Stimulated activated CD4-positive, alpha-beta T cell treated with anti-CD3 and anti-CD28 coated beads, Interleukin-4, amount 100 ng/mL, for 48 hours (primary cell): Measurements from ENCODE around the gene ZNF277.
"Not testable (repeated sequence)": the region's sequence is repeated elsewhere in the genome, so short reads cannot be mapped to it uniquely, and the experiment has no call there.

Source experiments
- DNase-seq, 2 donors: peaks; one replicate each; pipeline ENCODE4 v3.0.0-alpha.2; 2020; ENCODE audit warnings: low read depth in 2 of 2

Gene ZNF277

DNA sequence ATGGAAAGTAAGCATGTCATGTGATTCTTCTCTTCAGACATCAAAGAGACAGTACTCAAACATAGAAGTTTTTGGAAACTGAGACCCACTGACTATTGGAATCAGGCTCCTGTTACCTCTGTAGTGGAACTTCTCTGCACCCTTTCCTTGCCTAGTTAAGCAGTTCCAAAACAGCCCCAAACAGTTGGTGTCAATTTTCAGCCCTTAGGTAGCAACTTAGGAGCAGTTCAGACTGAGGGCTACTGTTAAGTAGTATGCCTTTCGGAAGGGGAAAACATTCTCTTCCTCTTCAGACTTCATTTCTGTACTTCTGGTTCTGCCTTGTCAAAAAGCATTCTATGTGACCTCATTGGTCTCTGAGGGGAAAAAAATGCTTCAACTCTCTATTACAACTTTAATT lies 85.7 kb downstream of the ZNF277 start:
- no peak for DNase-seq

DNA sequence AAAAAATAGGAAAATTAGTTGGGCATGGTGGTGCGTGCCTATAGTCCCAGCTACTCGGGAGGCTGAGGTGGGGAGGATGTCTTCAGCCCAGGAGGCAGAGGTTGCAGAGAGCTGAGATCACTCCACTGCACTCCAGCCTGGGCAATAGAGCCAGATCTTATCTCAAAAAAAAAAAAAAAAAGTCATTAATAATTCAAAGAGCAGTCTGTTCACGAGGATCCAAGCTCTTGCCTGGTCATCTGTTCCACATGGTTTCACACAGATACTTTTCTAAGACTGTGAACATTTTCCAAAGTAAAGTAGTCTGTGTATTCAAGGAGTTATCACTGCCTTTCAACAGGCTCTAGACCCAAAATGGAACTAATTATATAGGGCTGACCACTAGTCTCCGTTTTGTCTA lies 86.9 kb downstream of the ZNF277 start:
- no peak for DNase-seq

DNA sequence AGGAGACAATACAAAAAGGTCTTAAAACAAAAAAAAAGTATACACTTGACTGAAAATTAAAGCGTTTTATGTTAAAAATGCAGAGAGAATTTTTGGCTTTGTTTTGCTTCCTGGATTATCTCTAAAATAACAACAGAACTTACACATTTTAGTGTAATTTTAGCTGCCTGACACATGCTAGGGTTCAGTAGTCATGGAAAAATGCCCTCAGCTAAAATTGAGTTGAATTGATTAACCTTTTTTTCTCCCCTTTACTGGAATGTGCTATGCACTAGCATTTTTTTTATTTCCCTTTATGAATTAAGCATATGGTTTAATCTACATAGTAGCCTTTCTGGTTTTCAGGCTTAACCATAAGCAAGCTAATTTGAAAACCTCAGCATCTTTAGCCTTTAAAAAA lies 89.9 kb downstream of the ZNF277 start:
- no peak for DNase-seq

DNA sequence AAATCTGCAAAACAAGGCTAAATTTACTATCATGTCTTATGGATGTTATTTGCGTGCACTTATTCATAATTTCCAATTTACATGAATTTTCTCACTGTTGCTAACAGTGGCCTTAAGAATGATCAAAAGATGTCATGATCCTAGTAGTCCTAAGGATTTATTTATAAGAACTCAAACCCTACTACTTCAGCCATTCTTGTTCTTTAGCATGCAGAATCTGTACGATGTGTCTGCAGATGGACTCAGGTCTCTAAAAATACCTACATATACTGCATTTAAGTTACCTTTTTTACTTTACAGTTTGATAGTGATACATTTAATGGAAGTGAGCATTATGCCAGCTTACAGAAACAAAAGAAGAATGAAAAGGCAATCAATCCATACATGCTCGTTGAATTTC lies 91.2 kb downstream of the ZNF277 start:
- DNase-seq, result no peak

DNA sequence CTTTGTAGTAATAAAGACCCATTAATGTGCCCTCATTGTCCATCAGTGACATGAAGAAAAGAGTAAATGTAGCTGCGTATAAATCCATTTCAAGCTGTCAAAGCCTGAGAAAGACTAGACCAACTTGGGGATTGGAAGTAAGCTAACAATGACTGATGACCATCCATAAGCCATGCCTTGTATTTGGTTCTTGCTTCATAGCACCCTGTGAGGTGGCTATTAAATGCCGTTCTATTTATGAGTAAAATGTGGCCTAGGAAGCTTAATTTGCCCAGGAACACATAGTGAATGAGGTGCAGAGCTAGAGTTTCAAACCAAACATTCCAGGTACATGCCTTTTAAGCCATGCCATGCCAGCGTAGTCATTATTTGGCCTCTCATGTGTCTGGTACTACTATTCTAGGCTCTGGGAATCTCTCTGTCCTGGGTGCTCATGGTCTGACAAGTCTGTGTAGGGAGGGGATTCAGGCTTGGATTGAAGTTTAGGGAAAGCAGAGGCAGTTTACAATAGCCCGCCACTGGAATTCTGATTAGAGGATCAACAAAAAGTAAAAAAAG lies 92.1 kb downstream of the ZNF277 start:
- DNase-seq, result no peak

DNA sequence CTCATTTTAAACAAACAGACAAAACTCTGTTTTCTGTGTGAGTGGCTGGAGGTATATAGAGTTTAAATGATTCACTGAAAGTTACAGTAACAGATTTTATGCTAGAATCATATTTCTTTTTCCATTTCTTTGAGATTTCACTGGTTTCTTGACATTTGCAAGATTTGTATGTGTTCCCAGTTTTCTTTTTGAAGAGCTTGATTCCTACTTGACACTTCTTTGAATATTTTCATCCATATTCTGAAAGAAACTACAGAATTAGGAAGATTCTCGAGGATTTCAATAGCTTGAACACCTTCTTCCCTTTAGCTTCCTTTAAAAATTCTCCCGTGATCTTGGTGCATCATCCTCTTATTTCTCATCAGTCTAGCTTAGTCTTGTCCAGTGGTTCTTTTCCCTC lies 93.6 kb downstream of the ZNF277 start:
- DNase-seq, result no peak

DNA sequence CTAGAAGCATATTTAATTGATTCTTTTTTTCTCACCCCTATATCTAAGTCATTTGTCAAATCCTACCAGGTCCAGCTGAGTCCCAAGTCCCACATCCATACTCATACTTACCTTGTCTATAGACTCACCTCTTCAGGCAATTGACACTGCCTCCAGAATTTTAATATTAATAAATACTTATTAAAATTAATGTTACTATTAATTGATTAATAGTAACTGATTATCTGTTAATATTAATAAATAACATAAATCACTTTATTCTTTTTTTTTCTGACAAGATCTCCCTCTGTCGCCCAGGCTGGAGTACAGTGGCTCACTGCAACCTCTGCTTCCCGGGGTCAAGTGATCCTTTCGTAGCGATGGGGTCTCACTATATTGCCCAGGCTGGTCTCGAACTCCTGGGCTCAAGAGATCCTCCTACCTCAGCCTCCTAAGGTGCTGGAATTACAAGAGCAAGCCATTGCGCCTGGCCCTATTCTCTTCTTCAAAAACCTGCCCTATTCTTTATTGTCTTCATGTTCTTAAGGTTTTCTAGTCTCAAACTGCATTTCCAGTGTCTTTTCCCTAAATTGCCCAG lies 94.4 kb downstream of the ZNF277 start:
- DNase-seq, result no peak

DNA sequence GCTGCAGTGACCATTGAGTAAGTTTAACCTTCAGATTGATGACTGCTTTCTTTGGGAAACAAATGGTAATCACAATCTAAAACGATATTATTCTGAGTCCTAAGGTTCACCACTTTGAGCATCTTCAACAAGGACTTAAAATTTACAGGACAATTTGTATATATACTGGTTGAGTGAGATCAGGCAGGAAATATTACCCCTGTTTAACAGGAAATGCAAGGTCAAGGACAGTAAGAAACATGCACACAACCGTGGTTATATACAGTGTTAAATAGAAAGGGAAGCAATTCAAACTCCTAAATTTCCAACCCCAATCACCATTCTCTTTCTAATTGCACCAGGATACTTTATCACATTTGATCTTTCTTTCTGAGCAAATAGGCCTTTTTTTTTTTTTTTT lies 96.1 kb downstream of the ZNF277 start:
- no peak for DNase-seq

DNA sequence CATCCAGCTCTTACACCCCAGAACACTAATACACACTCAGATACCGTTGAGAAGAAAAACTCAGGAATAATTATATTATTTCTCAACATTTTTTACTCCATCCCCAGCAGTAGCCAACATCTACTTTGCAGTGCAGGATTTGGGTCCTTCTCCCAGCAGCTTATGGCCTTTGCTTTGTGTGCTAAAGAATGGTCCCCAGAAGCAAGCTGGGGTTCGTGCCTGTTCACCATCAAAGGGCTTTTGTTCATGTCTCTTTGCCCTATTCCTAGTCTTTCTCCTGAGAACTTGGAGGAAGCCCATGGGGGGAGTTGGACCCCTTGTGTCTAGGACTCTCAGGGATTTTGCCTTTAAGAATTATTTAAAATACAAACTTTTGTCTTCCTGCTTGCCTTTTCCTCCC lies 100.4 kb downstream of the ZNF277 start:
- no peak for DNase-seq

DNA sequence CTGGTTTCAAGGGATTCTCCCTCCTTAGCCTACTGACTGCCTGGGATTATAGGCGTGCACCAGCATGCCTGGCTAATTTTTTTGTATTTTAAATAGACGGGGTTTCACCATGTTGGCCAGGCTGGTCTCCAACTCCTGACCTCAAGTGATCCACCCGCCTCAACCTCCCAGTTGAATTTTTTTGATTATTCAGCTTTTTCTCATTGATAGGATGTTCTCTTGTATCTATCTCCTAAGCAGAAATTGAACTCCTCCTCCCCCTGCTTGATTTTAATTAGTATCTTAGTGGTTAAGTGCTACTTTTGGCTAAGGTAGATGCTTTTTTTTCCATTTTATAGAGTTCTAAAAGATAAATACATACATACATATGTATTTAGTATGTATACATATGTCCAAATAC lies 101.0 kb downstream of the ZNF277 start:
- no peak for DNase-seq

DNA sequence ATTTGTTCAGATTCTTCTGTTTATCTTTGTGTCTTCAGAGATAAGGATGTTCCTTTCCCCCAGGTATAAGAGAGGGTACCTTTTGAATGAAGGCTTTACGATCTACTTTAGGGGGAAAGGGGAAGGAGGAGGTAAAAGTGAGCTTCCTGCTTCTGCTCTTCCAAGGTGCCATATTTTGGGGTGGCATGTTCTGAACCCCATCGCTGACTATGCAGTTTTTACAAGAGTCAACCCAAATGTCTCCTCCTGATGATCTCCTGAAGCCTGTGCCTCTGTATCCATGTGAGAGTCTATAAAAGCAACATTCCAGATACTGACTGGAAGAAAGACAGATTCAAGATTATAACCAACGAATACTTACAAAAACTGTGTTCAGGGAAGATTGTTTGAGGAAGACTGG lies 102.5 kb downstream of the ZNF277 start:
- no peak for DNase-seq

DNA sequence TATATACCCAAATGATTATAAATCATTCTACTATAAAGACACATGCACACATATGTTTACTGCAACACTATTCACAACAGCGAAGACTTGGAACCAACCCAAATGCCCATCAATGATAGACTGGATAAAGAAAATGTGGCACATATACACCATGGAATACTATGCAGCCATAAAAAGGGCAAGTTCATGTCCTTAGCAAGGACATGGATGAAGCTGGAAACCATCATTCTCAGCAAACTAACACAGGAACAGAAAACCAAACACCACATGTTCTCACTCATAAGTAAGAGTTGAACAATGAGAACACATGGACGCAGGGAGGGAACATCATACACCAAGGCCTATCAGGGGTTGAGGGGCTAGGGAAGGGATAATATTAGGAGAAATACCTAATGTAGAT lies 110.3 kb downstream of the ZNF277 start:
- not testable (repeated sequence) for DNase-seq

DNA sequence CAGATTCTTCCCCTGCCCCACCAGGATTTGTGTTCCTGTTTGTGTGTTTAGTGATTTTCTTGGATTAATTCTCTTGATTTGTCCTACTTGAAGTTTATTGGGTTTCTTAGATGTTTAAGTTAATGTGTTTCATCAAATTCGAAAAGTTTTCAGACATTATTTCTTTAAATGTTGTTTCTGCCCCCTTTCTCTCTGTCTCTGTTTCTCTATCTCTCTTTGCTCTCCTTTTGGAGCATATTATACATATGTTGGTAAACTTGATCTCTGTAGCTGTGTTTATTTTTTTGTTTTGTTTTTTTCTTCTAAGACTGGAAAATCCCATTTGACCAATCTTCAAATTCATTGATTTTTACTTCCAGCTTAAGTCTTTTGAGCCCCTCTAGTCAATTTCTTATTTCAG lies 115.6 kb downstream of the ZNF277 start:
- no peak for DNase-seq

DNA sequence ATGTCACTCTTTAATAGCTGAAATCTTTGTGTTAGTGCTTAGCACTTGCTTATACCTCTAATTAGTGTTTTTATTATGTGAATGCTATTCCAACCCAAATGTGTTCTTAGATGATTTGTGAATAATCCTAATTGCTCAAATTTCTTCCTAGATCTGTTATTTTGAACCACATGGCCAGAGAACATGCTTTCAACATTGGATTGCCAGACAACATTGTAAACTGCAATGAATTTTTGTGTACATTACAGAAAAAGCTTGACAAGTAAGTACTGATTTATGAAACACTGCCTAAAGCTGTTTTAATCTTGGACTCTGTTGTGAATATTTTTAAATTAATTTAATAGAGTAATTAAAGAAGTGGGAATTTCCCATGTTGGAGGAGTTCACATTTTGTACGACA lies 121.1 kb downstream of the ZNF277 start:
- DNase-seq, result no peak

DNA sequence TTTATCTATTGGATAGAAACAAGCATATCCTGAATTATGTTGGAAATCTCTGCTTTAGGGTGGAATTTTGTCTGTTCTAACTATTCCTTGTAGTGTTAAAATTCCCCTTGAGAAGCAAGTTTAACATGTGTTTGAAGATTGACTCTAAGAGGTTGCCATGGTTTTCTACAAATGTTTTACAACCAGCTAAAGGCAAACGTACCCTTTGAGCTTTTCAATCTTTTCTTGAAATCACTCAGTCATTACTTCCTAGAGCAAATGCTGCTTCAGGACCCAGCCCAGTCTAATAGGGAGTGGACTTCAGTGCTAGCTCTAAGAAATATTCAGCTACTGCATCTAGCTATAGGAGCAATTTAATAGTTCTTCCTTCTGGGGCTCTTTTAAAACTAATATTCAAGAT lies 125.0 kb downstream of the ZNF277 start:
- DNase-seq, result no peak

DNA sequence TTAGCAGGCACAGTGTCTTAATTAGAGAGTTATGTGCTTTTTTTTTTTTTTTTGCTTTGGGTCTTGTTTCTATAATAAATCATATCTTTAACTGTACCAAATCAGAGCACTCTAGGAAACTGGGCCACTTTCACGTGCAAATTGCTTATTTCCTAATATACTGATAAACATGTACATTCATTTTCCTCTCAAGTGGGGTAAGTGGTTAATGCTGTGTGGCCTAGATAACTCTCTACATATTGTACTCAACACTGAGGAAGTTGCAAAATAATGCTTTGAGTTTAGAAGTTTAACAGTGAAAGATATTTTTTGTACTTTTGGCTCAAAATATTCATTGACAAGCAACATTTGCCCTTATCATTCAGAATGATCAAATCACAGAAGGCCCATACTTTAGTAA lies 127.9 kb downstream of the ZNF277 start:
- no peak for DNase-seq

DNA sequence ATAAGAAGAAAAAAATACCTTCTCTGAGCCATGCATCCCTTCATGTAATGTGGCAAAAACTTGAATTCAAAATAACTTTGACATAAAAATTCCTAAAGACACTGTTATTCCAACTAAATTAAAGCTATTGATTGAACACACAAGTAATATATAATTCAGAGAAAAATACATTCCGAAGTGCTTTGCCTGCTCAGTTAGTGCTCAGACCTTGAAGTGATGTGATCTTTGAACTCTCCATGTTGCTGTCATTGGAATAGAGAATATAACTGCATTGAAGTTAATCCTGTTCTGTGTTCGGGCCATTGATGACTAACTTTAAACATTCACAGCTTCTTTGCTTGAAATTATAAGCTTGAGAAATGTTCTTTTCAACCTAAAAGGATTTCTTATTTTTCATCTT lies 129.8 kb downstream of the ZNF277 start:
- no peak for DNase-seq

DNA sequence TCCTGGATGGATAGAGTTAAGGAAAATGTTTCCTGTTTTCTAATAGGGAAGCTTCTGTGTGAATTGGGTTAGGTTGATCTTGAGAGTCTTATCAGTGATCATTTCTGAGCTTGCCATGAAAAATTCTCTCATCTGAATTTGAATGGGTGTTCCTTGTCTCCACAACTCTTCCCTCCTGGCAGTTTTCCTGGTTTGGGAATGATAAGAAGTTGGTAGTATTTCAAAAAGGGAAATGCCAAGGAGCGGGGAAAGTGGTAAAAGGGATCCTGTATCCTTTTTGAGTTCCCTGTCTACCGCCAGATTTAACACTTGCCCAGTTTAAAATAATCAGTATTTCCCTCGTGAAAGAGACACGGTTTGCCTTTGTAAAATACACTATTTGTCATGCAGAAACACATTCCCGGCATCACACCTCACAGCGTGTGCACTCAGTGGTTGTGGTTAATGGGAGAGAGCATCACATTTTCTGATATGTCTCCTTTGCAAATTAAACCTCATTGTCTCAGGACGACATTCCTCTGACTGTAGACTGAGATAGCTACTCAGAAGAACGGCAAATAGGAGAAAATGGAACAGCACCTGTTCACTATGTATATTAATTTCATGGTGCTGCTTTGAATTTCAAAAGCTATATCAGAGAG lies 130.6 kb downstream of the ZNF277 start:
- DNase-seq, result no peak

DNA sequence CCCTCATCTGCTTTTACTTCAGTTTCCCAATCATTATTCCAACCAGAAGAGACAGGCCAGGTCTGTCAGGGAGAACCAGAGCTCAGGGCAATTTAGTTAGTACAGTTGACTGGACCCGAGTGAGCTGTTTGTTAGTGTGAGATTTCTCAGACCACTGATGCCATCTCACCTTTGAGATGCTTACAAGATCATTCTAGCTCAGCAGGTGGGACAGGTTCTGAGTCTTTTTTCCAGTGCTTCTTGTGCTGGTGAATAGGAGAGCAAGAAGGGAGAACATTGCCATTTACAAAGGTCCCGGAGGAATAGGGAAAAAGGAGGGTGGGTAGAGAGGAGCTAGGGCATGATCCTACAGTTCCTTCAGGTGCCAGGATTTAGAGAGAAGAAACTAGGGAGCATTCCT lies 131.4 kb downstream of the ZNF277 start:
- no peak for DNase-seq

DNA sequence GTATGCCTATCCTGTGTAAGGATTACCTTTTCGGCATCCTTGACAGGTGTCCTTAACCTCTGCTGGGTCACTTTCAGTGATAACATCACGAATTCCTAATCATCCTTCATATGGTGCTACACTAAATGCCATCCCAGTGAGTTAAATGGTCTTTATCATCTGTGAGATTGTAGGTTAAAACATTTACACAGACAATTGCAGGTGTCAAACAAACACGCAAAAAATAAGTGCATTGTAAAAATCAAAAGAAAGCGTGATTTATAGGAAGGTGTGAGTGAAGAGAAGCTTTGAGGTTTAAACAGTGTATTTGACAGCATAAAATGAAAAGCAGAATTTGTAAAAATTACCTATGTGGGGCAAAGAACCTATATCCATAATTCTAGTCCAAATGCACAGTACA lies 132.3 kb downstream of the ZNF277 start:
- no peak for DNase-seq

DNA sequence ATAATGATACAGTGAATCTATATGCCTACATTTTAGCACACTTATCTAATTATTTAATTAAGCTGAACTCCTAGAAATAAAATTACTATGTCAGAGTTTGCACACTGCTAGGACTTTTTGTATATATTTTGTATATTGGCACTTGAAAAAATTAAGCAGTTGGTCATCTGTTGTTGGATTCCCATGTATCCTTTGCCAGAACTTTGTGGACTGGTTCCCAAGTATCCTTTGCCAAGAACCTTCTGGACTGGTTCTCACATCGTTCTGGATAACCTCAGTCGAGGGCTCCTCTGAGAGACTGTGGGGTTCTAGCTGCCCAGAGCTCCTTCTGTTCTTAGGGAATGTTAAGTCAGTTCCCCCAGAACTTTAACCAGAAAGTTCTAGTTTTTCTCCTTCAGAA lies 135.0 kb downstream of the ZNF277 start:
- DNase-seq, result no peak

DNA sequence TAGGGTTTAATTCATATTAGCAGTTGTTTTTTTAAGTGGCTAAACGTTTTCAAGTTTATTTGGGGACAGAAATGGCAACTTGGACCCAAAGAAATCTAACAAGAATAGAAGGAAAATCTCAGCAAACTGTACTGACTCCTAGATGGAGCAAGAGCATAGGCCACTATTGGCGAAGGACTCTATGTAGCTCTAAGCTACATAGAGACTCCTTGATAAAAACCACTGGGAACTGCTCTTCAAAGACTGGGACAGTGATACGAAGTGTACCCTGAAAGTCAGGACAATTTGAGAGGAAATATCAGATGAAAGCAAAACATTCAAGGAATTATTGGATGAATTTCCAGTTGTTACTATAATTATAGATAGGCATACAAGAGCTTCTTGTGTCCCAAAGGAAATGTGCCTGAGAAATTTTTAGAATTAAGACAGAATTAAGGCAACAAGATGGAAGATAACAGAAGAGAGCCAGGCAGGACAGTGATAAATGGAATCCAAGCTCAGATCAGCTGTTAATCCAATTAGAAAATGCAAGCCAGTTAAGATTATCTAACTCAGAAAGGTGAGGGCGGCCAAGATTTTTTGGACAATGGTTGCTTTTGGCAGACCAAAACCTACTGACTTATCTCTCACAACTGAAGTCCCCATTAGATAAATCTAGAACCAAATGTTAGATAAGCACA lies 140.0 kb downstream of the ZNF277 start:
- DNase-seq, result no peak

DNA sequence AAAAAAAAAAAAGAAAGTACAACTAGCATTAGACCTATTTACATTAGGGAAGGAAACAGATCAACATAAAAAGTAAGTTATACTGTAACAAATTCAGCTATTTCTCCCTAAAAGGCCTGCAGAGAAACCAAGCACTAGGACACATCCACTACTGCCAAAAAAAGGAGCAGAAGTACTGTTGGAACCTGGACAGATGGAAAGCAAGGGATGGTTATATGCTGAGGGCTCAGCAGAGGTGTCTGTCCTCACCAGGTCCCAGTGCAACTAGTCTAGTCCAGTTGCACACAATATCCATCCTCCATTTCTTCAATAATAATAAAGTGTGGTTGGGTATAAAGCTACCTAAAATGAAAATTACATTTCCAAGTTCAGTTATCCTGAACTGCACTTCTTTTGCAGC lies 140.6 kb downstream of the ZNF277 start:
- no peak for DNase-seq
